ENCODE data around the gene DPP6. TPM values are rescaled to one million over a fixed set of nuclear protein-coding genes. Genes with fewer than 3 reads are reported as not detected.
"Not testable (repeated sequence)": the region's sequence is repeated elsewhere in the genome, so short reads cannot be mapped to it uniquely, and the experiment has no call there.

The DPP6 gene
- total and polyA plus RNA-seq, 11 donors: 0.05 to 2.9 (median 0.11) TPM; not detected in 3

DNA sequence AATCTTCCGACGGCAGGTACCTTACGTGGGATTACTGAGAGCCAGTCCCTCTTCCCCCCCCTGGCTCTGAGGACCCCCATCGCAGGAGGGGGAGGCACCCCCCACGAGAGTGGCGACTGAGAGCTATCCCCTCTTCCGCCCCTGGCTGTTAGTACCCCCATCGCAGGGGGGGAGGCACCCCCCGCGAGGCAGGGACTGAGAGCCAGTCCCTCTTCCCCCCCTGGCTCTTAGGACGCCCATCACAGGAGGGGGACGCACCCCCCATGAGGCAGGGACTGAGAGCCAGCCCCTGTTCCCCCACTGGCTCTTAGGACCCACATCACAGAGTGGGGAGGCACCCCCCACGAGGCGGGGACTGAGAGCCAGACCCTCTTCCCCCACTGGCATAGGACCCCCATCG, 8.4 kb downstream of the DPP6 start:
- intact Hi-C loops (cut with DNase I); H3K9me3 ChIP-seq; H3K4me1 ChIP-seq; H3K27ac ChIP-seq; H3K36me3 ChIP-seq; H3K4me3 ChIP-seq; DNase-seq; H3K27me3 ChIP-seq; ATAC-seq: not testable (repeated sequence)
- 82 to 92% (median 89%) methylated on average over 3 to 15 of the region's 15 CpGs for WGBS, 4 donors

DNA sequence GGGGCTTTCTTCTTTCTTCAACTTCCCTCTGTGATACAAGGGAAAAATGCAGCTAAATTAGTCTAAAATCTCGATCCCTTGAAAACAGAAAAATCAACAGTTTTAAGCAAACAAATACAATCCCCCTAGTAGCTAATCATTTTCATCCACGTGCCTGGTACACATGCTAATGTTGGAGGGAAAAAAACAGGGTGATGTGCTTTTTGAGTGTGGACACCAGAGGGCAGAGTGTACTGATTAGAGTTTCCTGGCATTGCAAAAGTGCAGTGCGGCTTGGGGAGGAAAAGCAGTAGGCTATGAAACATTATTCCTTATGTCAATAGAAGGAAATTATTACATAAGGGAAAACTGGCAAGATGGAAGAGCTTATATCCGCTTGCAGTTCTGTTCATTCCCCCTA, 19.6 kb downstream of the DPP6 start:
- ATAC-seq: peak in 3 of 4 donors; percentile 54 to 72 (median 63)
- intact Hi-C loops (cut with DNase I): loop anchor here in 5 of 10 donors (5.0 to 10.0 kb wide), 2 partner anchors 430 to 433 kb away; no protein-coding TSS in a partner anchor
- not testable (repeated sequence) for H3K36me3 ChIP-seq, H3K27me3 ChIP-seq, H3K27ac ChIP-seq, H3K4me3 ChIP-seq, H3K9me3 ChIP-seq, H3K4me1 ChIP-seq, DNase-seq
- 8 to 16% (median 12%) methylated on average over 4 of the region's 4 CpGs for WGBS, 4 donors
- TF ChIP-seq, protein P1, sequence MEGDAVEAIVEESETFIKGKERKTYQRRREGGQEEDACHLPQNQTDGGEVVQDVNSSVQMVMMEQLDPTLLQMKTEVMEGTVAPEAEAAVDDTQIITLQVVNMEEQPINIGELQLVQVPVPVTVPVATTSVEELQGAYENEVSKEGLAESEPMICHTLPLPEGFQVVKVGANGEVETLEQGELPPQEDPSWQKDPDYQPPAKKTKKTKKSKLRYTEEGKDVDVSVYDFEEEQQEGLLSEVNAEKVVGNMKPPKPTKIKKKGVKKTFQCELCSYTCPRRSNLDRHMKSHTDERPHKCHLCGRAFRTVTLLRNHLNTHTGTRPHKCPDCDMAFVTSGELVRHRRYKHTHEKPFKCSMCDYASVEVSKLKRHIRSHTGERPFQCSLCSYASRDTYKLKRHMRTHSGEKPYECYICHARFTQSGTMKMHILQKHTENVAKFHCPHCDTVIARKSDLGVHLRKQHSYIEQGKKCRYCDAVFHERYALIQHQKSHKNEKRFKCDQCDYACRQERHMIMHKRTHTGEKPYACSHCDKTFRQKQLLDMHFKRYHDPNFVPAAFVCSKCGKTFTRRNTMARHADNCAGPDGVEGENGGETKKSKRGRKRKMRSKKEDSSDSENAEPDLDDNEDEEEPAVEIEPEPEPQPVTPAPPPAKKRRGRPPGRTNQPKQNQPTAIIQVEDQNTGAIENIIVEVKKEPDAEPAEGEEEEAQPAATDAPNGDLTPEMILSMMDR (IDR thresholded peaks at IDR 0.05): peak; percentile 7 to 60 (median 42)

DNA sequence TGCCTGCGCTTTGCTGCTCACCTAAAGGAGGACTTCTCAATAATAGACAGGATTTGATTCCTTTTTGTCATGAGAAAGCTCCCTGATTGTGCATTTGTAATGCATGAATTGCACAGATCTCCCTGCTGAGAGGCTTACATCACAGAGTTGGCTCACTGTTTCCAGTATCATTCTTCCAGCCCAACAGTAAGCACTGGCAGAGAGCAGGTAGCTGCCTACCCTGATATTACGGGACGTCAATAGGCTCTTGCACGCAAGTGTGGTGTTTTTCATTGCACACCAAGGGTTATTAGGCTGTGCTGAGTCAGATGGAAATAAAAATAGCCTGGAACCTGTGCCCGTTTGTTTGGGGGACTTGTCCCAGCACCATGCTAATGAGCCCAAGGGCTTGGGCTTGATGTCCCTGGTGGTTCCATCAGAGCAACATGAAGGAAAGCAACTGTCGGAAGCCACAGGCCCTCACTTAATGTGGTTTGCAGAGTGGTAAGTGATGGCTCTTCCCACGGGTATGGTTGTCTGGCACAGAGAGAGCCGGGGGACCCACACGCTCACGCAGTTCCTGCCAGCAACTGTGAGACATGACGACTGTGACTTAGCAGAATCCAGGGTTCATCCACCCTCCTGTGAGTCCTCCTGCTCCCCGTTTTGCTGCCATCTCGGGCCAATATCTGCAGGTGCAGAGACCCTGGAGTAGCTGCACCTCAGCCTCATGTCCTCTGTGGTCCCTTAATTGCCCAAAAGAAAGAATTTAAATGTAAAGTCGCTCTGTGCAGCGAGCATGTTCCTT, 20.4 kb downstream of the DPP6 start:
- not testable (repeated sequence) for DNase-seq, H3K27me3 ChIP-seq, H3K4me1 ChIP-seq, H3K27ac ChIP-seq, H3K36me3 ChIP-seq, H3K4me3 ChIP-seq, H3K9me3 ChIP-seq
- peak in 1 of 4 donors; percentile 82 for ATAC-seq
- intact Hi-C loops (cut with DNase I): loop anchor here in 5 of 10 donors (5.0 to 10.0 kb wide), 2 partner anchors 430 to 432 kb away; no protein-coding TSS in a partner anchor
- 68 to 78% (median 73%) methylated on average over 13 to 15 of the region's 15 CpGs for WGBS, 4 donors

DNA sequence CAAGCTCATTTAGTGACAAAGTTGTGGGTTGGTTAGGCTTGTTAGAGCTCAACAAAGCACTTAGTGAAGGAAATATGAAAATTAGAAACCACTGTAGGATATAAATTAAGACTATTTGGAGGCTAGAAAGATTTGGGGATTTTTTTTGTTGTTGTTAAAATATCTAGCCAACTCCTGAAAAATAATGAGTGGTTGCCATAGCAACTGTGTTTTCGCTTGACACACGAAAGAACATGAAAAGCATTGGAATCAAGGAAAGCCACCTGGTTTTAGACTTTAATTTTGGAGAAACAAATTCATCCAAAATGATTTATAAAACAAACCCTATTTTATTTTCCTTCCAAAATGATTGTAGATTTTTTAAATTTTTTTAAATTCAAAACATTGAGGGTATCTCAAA, 26.3 kb downstream of the DPP6 start:
- WGBS, 4 donors: 73 to 78% (median 74%) methylated on average over 2 of the region's 2 CpGs
- not testable (repeated sequence) for H3K4me1 ChIP-seq, ATAC-seq, H3K4me3 ChIP-seq, H3K27ac ChIP-seq, H3K9me3 ChIP-seq, H3K36me3 ChIP-seq, DNase-seq, H3K27me3 ChIP-seq
- intact Hi-C loops (cut with DNase I): loop anchor here in 4 of 10 donors (10.0 kb wide), 1 partner anchor 426 kb away; no protein-coding TSS in a partner anchor

DNA sequence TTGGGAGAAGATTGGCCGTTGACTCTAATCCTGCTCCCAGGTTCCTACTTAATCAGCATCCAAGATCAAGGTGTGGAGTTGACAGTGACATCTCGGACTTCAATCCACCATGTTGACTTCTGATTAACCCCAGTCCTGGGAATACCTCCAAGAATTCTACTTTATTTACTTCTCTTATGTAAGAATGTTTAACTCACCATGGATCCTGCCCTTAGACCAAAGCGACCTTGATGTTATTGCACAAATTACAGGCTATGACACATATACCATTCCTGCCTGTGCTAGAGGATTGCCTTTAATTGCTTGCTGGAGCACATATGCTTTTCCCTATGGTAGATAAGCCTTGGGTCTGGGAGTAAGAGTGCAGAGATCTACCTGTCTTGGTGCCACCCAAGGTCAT, 28.1 kb downstream of the DPP6 start:
- H3K9me3 ChIP-seq; intact Hi-C loops (cut with DNase I); H3K36me3 ChIP-seq; H3K4me3 ChIP-seq; H3K27me3 ChIP-seq; H3K27ac ChIP-seq; H3K4me1 ChIP-seq; ATAC-seq; DNase-seq: not testable (repeated sequence)
- WGBS, 4 donors: 58 to 82% (median 73%) methylated on average over 3 of the region's 3 CpGs

DNA sequence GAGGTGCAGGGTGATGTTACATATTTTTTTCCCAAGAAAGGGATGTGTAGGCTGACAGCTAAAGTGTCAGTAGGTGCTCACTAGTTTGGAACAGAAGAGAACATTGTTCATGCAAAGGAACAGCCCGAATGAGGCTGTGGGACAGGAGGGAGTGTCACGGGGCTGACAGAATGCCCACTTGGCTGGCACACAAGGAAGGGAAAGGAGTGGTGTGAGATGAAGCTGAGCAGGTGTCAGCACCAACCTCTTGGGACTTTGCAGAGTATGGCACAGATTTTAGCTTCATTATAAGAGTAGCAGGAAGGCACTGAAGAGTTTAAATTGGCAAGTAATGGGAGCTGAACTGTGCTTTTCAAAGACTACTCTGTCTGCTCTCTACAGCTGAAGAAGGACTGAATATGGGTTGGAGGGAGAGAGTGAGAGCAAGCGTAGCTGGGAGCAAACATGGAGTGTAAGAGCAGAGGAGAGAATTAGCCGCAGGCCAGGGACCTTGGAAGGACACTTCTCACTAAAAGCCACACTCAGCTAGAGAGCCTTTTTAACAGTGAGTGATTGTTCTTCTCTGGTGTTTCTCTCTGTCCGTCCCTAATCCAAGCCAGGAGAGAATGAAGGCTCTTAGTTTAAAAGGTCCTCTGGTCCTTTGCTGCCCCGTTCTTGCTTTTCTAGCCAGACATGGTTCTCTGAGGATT, 35.0 kb downstream of the DPP6 start:
- H3K27ac ChIP-seq; H3K27me3 ChIP-seq; H3K9me3 ChIP-seq; H3K4me1 ChIP-seq; intact Hi-C loops (cut with DNase I); H3K36me3 ChIP-seq; H3K4me3 ChIP-seq: not testable (repeated sequence)
- ATAC-seq (peak in 3 of 4 donors; percentile 59 to 89 (median 88)), DNase-seq (peak in 1 of 5 donors; percentile 29)
- 53 to 65% (median 56%) methylated on average over 4 to 6 of the region's 6 CpGs for WGBS, 4 donors

DNA sequence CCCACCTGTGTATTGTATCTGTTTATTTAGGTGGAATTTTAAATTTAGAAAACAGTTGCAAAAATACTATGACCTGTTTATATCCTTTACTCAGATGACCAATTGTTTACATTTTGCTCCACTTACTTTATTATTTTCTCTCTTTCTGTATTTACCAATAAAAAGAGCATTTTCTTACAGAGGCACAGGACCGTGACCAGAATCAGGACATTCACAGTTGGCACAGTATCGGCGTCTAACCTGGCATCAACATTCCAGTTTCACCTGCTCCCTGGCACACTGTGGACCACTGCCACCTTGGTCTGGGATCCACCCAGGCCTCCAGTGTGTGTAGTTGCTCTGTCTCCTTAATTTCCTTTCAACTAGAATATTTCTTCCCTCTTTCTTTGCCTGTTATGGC, 39.9 kb downstream of the DPP6 start:
- H3K36me3 ChIP-seq; ATAC-seq; H3K27ac ChIP-seq; H3K4me1 ChIP-seq; H3K9me3 ChIP-seq; H3K27me3 ChIP-seq; DNase-seq; intact Hi-C loops (cut with DNase I); H3K4me3 ChIP-seq: not testable (repeated sequence)
- WGBS, 4 donors: 82 to 92% (median 91%) methylated on average over 3 of the region's 3 CpGs

DNA sequence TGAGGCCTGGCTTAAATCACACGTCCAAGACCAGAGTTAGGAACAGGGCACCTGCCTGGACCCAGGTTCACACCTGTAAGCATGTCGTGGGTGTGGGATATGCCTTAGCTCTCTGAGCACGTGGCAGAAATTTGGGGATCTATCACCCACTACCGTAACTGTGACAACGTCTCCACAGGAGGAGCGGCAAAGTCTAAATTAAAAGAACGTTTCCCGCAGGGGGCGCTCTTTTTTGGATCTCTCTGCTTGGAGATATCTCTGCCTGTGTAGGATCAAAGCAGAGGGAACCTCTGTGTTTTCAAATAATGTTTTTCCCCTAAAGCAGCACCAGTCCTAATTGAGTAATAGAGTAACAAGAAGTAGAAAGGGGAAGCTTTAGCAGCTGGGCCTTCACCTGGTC, 43.0 kb downstream of the DPP6 start:
- intact Hi-C loops (cut with DNase I); ATAC-seq; H3K4me1 ChIP-seq; H3K27me3 ChIP-seq; H3K27ac ChIP-seq; H3K36me3 ChIP-seq; H3K9me3 ChIP-seq; H3K4me3 ChIP-seq; DNase-seq: not testable (repeated sequence)
- 23 to 36% (median 33%) methylated on average over 3 to 9 of the region's 9 CpGs for WGBS, 4 donors

DNA sequence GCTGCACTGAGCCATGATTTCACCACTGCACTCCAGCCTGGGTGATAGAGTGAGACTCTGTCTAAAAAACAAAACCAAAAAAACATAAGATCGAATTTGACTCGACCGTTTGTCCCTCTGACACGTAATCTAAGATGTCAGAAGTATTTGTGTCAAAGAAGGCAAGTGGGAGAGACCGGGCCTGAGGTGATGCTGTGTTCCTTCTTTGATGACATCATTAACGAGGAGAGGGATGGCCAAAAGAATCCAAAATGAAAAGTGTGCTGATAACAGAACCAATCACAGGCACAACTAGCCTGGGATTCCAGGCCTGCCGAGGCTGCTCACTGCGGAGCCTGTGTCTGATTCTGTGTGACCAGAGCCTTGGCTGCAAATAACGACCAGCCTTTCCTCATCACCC, 52.9 kb downstream of the DPP6 start:
- WGBS, 4 donors: 60 to 65% (median 61%) methylated on average over 7 to 9 of the region's 9 CpGs

DNA sequence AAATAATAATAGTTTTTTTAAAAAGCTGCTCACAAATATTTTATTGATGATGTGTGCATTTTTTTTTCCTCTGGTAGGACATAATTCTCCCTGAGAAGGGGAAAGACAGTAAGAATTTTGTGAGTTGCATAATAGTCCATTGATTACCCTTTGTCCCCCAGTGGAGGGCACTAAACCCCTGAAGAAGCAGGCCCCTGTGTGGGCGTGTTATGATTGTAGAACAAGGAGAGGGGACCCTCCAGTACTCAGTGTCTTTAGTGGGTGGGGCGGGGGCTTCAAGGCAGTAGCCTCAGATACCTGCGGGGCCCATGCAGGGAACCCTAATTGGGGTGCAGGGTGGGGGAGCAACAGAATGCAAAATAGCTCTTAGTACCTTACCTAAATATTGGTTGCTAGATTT, 57.4 kb downstream of the DPP6 start:
- H3K27ac ChIP-seq; H3K4me3 ChIP-seq; intact Hi-C loops (cut with DNase I); H3K36me3 ChIP-seq; H3K4me1 ChIP-seq; H3K27me3 ChIP-seq; ATAC-seq; DNase-seq; H3K9me3 ChIP-seq: not testable (repeated sequence)
- whole genome bisulfite sequencing, 4 donors: no CpG with 5 or more reads among the region's 3 CpGs

More for the DNA sequence above, 52.9 kb downstream of the DPP6 start:
- ATAC-seq; H3K9me3 ChIP-seq; DNase-seq; H3K36me3 ChIP-seq; H3K4me3 ChIP-seq; H3K27ac ChIP-seq; intact Hi-C loops (cut with DNase I); H3K4me1 ChIP-seq; H3K27me3 ChIP-seq: not testable (repeated sequence)

Measured in heart left ventricle (tissue), 16 donors.